Measurements from ENCODE around the gene RNF41. TPM values are rescaled to one million over a fixed set of nuclear protein-coding genes. Genes with fewer than 3 reads are reported as not detected.
A peak's percentile ranks its signal among the peaks of the same experiment; 100 is the strongest.

RNF41 gene
- polyA plus RNA-seq, 2 donors: 7.9 to 17.5 TPM

DNA sequence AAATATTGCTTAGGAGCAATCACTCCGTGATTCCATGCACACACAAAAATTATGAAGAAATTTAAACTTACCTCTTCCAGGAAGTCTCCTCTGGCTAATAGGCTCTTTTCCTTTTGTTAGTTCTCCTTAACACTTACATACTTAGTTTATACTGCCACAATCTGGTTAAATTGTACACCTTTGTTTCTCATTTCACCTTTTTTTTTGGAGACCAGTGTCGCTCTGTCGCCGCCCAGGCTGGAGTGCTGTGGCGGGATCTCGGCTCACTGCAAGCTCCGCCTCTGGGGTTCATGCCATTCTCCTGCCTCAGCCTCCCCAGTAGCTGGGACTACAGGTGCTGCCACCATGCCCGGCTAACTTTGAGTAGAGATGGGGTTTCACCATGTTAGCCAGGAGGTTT, 38.7 kb upstream of the RNF41 start:
- 91 to 93% methylated on average over 8 of the region's 8 CpGs for whole genome bisulfite sequencing, 2 donors
- Histone ChIP-seq H3K9me3 (ENCODE audit: control insufficient read depth in 2 of 2, insufficient read depth in 1 of 2, low read depth in 1 of 2, low read length in 1 of 2) (no peaks in the 10 kb centered on the region), H3K27ac (ENCODE audit: low read depth in 2 of 2, low read length in 1 of 2) (no peak overlapping the region), H3K27me3 (ENCODE audit: control insufficient read depth in 1 of 2, insufficient read depth in 2 of 2, low read length in 2 of 2) (no peaks in the 10 kb centered on the region), H3K4me1 (ENCODE audit: control insufficient read depth in 2 of 2, insufficient read depth in 2 of 2, low read length in 1 of 2) (peaks cover 0 to 6% of the 10 kb centered on the region in 2 donors), H3K4me3 (ENCODE audit: low read depth in 1 of 2, low read length in 2 of 2) (no peak overlapping the region), H3K36me3 (ENCODE audit: control insufficient read depth in 2 of 2, insufficient read depth in 2 of 2, low read length in 1 of 2) (peaks cover 4 to 5% of the 10 kb centered on the region in 2 donors)

DNA sequence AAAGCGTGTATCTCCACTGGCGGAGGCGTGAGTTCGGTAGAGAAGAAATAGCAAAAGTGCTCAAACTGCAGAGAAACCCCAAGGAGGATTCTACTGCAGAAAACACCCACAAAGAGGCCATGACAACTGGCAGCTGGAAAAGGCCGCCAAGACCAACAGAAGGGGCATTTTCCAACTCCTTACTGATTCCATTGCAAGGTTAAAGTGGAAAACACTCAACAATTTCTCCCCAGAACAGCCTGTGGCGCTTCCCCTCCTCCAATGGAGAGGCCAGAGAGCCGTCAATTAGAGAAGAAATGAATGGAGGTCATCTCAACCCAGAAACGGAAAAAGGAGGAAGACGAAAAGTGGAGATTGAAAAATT, 37.1 kb upstream of the RNF41 start:
- Histone ChIP-seq H3K9me3 (ENCODE audit: control insufficient read depth in 2 of 2, insufficient read depth in 1 of 2, low read depth in 1 of 2, low read length in 1 of 2) (no peaks in the 10 kb centered on the region), H3K36me3 (ENCODE audit: control insufficient read depth in 2 of 2, insufficient read depth in 2 of 2, low read length in 1 of 2) (peaks cover 10 to 12% of the 10 kb centered on the region in 2 donors), H3K4me1 (ENCODE audit: control insufficient read depth in 2 of 2, insufficient read depth in 2 of 2, low read length in 1 of 2) (peaks cover 0 to 6% of the 10 kb centered on the region in 2 donors), H3K27ac (ENCODE audit: low read depth in 2 of 2, low read length in 1 of 2) (peak overlapping the region; percentile 82 to 85), H3K4me3 (ENCODE audit: low read depth in 1 of 2, low read length in 2 of 2) (peak overlapping the region; percentile 85), H3K27me3 (ENCODE audit: control insufficient read depth in 1 of 2, insufficient read depth in 2 of 2, low read length in 2 of 2) (no peaks in the 10 kb centered on the region)
- 9 to 14% methylated on average over 9 of the region's 9 CpGs for WGBS, 2 donors

- Histone ChIP-seq H3K4me3 (ENCODE audit: low read depth in 1 of 2, low read length in 2 of 2) (peak within 1 kb of the TSS; percentile 85), H3K27ac (ENCODE audit: low read depth in 2 of 2, low read length in 1 of 2) (peak within 1 kb of the TSS; percentile 82 to 89)
Measured at GRCh38 chr12:56258068-56258819, 36.5 kb upstream of the RNF41 start, which contains the start of gene ANKRD52. TSS of gene ANKRD52 (minus strand) at chr12:56258384. CDS start at chr12:56258269, 115 bp downstream.

GRCh38 chr12:56257491-56258067, 35.9 kb upstream of the RNF41 start:
- peak overlapping the region; percentile 75 to 89 for H3K27ac ChIP-seq (ENCODE audit: low read depth in 2 of 2, low read length in 1 of 2)
- 1% methylated on average over 24 to 27 of the region's 27 CpGs for WGBS, 2 donors
- peak overlapping the region; percentile 85 for H3K4me3 ChIP-seq (ENCODE audit: low read depth in 1 of 2, low read length in 2 of 2)
- H3K9me3 ChIP-seq (ENCODE audit: control insufficient read depth in 2 of 2, insufficient read depth in 1 of 2, low read depth in 1 of 2, low read length in 1 of 2): no peaks in the 10 kb centered on the region
- peaks cover 0 to 6% of the 10 kb centered on the region in 2 donors for H3K4me1 ChIP-seq (ENCODE audit: control insufficient read depth in 2 of 2, insufficient read depth in 2 of 2, low read length in 1 of 2)
- peaks cover 20 to 24% of the 10 kb centered on the region in 2 donors for H3K36me3 ChIP-seq (ENCODE audit: control insufficient read depth in 2 of 2, insufficient read depth in 2 of 2, low read length in 1 of 2)
- no peaks in the 10 kb centered on the region for H3K27me3 ChIP-seq (ENCODE audit: control insufficient read depth in 1 of 2, insufficient read depth in 2 of 2, low read length in 2 of 2)

More at GRCh38 chr12:56258068-56258819, 36.5 kb upstream of the RNF41 start, which contains the start of gene ANKRD52:
- H3K36me3 ChIP-seq (ENCODE audit: control insufficient read depth in 2 of 2, insufficient read depth in 2 of 2, low read length in 1 of 2): peaks cover 13 to 17% of the 10 kb centered on the region in 2 donors
- peaks cover 0 to 6% of the 10 kb centered on the region in 2 donors for H3K4me1 ChIP-seq (ENCODE audit: control insufficient read depth in 2 of 2, insufficient read depth in 2 of 2, low read length in 1 of 2)
- no peaks in the 10 kb centered on the region for H3K9me3 ChIP-seq (ENCODE audit: control insufficient read depth in 2 of 2, insufficient read depth in 1 of 2, low read depth in 1 of 2, low read length in 1 of 2)
- H3K27me3 ChIP-seq (ENCODE audit: control insufficient read depth in 1 of 2, insufficient read depth in 2 of 2, low read length in 2 of 2): no peaks in the 10 kb centered on the region
- WGBS, 2 donors: 1% methylated on average over 47 to 78 of the region's 78 CpGs

DNA sequence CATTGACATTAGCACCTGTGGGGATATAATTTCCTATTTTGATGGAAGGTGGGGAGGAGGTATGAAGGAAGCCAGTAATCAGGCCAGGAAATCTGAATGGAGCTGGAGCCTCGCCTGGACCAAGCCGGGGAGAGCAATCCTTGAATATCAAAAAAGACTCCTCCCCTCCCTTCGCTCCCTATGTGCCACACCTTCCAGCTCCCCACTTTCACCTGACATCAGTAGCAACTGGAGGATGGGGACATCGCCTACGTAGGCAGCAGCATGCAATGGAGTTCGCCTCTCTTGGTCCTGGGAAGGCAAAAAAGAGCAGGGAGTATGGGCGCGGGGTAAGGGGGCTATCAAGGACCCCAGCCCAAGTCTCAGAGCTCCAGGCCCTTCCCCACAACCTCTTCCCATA, 35.3 kb upstream of the RNF41 start:
- Histone ChIP-seq H3K36me3 (ENCODE audit: control insufficient read depth in 2 of 2, insufficient read depth in 2 of 2, low read length in 1 of 2) (peaks cover 25 to 29% of the 10 kb centered on the region in 2 donors), H3K27me3 (ENCODE audit: control insufficient read depth in 1 of 2, insufficient read depth in 2 of 2, low read length in 2 of 2) (no peaks in the 10 kb centered on the region), H3K4me1 (ENCODE audit: control insufficient read depth in 2 of 2, insufficient read depth in 2 of 2, low read length in 1 of 2) (peaks cover 0 to 6% of the 10 kb centered on the region in 2 donors), H3K4me3 (ENCODE audit: low read depth in 1 of 2, low read length in 2 of 2) (peak overlapping the region; percentile 85), H3K27ac (ENCODE audit: low read depth in 2 of 2, low read length in 1 of 2) (peak overlapping the region in 1 of 2 donors; percentile 26), H3K9me3 (ENCODE audit: control insufficient read depth in 2 of 2, insufficient read depth in 1 of 2, low read depth in 1 of 2, low read length in 1 of 2) (no peaks in the 10 kb centered on the region)
- WGBS, 2 donors: 47 to 51% methylated on average over 8 of the region's 8 CpGs

GRCh38 chr12:56256326-56256960, 34.7 kb upstream of the RNF41 start:
- WGBS, 2 donors: 32 to 42% methylated on average over 4 of the region's 4 CpGs
- Histone ChIP-seq H3K27ac (ENCODE audit: low read depth in 2 of 2, low read length in 1 of 2) (no peak overlapping the region), H3K27me3 (ENCODE audit: control insufficient read depth in 1 of 2, insufficient read depth in 2 of 2, low read length in 2 of 2) (no peaks in the 10 kb centered on the region), H3K4me1 (ENCODE audit: control insufficient read depth in 2 of 2, insufficient read depth in 2 of 2, low read length in 1 of 2) (peaks cover 0 to 6% of the 10 kb centered on the region in 2 donors), H3K9me3 (ENCODE audit: control insufficient read depth in 2 of 2, insufficient read depth in 1 of 2, low read depth in 1 of 2, low read length in 1 of 2) (no peaks in the 10 kb centered on the region), H3K4me3 (ENCODE audit: low read depth in 1 of 2, low read length in 2 of 2) (no peak overlapping the region), H3K36me3 (ENCODE audit: control insufficient read depth in 2 of 2, insufficient read depth in 2 of 2, low read length in 1 of 2) (peaks cover 28 to 33% of the 10 kb centered on the region in 2 donors)

DNA sequence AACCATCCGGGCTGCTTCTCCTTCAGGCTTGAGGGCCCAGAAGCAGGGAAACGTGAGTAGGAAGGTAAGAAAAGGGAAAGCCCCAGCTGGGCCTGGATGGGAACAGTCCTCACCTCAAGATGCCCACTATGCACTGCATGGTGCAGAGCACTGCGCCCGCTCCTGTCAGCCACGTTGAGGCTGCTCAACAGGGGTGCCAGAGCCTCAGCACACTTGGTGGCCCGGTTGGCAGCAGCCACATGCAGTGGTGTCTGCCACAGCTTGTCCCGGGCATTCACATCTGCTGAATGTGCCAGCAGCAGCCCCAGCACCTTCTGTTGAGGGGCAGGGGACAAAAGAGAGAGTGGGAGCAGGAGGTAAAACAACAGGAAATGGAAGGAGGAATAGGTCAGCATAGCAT, 33.9 kb upstream of the RNF41 start:
- Histone ChIP-seq H3K9me3 (ENCODE audit: control insufficient read depth in 2 of 2, insufficient read depth in 1 of 2, low read depth in 1 of 2, low read length in 1 of 2) (no peaks in the 10 kb centered on the region), H3K36me3 (ENCODE audit: control insufficient read depth in 2 of 2, insufficient read depth in 2 of 2, low read length in 1 of 2) (peaks cover 28 to 33% of the 10 kb centered on the region in 2 donors), H3K4me1 (ENCODE audit: control insufficient read depth in 2 of 2, insufficient read depth in 2 of 2, low read length in 1 of 2) (peaks cover 0 to 6% of the 10 kb centered on the region in 2 donors), H3K27me3 (ENCODE audit: control insufficient read depth in 1 of 2, insufficient read depth in 2 of 2, low read length in 2 of 2) (no peaks in the 10 kb centered on the region), H3K27ac (ENCODE audit: low read depth in 2 of 2, low read length in 1 of 2) (no peak overlapping the region), H3K4me3 (ENCODE audit: low read depth in 1 of 2, low read length in 2 of 2) (no peak overlapping the region)
- 77 to 85% methylated on average over 7 of the region's 7 CpGs for WGBS, 2 donors

DNA sequence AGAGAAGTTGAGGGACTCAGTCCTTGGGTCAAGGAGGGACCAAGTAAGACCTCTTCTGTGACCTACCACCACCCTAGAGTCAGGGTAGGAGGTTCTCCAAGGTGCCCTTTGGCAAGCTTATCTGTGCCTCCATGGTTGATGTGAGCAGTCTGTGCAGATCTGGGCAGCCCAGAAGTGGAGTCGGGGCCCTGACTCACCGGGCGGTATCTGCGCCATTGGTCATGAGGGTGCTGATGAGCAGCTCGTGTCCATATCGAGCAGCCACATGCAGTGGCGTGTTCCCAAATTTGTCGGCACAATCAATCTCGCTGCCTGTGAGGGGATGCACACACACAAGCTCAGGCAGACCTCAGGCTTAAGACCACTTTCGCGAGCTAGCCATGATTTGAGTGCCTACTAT, 31.4 kb upstream of the RNF41 start:
- peaks cover 36 to 38% of the 10 kb centered on the region in 2 donors for H3K36me3 ChIP-seq (ENCODE audit: control insufficient read depth in 2 of 2, insufficient read depth in 2 of 2, low read length in 1 of 2)
- 87 to 90% methylated on average over 11 of the region's 11 CpGs for WGBS, 2 donors

GRCh38 chr12:56252649-56253048, 30.9 kb upstream of the RNF41 start:
- 93 to 94% methylated on average over 3 of the region's 3 CpGs for WGBS, 2 donors
- H3K36me3 ChIP-seq (ENCODE audit: control insufficient read depth in 2 of 2, insufficient read depth in 2 of 2, low read length in 1 of 2): peaks cover 39 to 43% of the 10 kb centered on the region in 2 donors

More for the DNA sequence above, 31.4 kb upstream of the RNF41 start:
- Histone ChIP-seq H3K4me1 (ENCODE audit: control insufficient read depth in 2 of 2, insufficient read depth in 2 of 2, low read length in 1 of 2) (peaks cover 0 to 6% of the 10 kb centered on the region in 2 donors), H3K9me3 (ENCODE audit: control insufficient read depth in 2 of 2, insufficient read depth in 1 of 2, low read depth in 1 of 2, low read length in 1 of 2) (no peaks in the 10 kb centered on the region), H3K4me3 (ENCODE audit: low read depth in 1 of 2, low read length in 2 of 2) (no peak overlapping the region), H3K27me3 (ENCODE audit: control insufficient read depth in 1 of 2, insufficient read depth in 2 of 2, low read length in 2 of 2) (no peaks in the 10 kb centered on the region), H3K27ac (ENCODE audit: low read depth in 2 of 2, low read length in 1 of 2) (no peak overlapping the region)

More at GRCh38 chr12:56252649-56253048, 30.9 kb upstream of the RNF41 start:
- peaks cover 0 to 6% of the 10 kb centered on the region in 2 donors for H3K4me1 ChIP-seq (ENCODE audit: control insufficient read depth in 2 of 2, insufficient read depth in 2 of 2, low read length in 1 of 2)
- no peaks in the 10 kb centered on the region for H3K27me3 ChIP-seq (ENCODE audit: control insufficient read depth in 1 of 2, insufficient read depth in 2 of 2, low read length in 2 of 2)
- no peak overlapping the region for H3K4me3 ChIP-seq (ENCODE audit: low read depth in 1 of 2, low read length in 2 of 2)
- no peak overlapping the region for H3K27ac ChIP-seq (ENCODE audit: low read depth in 2 of 2, low read length in 1 of 2)
- no peaks in the 10 kb centered on the region for H3K9me3 ChIP-seq (ENCODE audit: control insufficient read depth in 2 of 2, insufficient read depth in 1 of 2, low read depth in 1 of 2, low read length in 1 of 2)

All from esophagus (tissue), 2 donors.